ENCODE measurements around the gene ATP2B1.

ATP2B1 gene

DNA sequence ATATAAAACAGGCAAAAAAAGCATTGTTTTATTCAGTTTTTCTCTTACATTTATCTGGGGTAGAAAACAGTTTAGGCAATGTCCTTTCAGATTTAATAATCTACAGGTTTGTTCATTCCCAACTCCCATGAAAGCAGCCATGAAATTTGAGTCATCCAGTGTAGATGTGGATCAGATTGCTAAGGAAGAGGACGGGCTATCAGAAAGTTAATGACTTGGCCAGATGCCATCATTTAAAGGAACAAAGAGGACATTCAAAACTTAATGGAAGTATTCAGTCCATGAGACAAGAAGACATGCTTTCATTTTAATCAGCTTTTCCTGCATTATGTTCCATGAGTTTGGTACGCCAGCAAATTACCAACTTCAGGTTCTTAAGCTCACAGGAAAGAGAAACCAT, 151.7 kb downstream of the ATP2B1 start:
- TF ChIP-seq, protein P1, sequence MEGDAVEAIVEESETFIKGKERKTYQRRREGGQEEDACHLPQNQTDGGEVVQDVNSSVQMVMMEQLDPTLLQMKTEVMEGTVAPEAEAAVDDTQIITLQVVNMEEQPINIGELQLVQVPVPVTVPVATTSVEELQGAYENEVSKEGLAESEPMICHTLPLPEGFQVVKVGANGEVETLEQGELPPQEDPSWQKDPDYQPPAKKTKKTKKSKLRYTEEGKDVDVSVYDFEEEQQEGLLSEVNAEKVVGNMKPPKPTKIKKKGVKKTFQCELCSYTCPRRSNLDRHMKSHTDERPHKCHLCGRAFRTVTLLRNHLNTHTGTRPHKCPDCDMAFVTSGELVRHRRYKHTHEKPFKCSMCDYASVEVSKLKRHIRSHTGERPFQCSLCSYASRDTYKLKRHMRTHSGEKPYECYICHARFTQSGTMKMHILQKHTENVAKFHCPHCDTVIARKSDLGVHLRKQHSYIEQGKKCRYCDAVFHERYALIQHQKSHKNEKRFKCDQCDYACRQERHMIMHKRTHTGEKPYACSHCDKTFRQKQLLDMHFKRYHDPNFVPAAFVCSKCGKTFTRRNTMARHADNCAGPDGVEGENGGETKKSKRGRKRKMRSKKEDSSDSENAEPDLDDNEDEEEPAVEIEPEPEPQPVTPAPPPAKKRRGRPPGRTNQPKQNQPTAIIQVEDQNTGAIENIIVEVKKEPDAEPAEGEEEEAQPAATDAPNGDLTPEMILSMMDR (IDR thresholded peaks at IDR 0.05; ENCODE audit: extremely low read depth, missing control alignments), result no peak

DNA sequence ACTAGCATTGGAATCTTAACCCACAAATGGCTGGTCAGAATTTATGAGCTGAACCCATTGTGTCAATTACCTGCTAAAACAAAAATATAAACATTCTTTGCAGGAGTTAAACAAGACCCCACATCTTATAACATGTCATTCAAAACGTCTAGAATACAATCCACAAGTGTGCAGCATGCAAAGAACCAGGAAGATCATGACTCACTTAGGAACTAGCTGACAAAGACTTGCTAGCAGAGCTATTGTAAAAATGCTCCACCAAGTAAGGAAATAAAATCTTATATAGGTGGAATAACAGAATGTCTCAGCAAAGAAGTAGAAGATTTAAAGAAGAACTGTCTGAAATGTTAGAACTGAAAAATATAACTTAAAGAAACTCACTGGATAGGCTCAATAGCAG, 156.3 kb downstream of the ATP2B1 start:
- no peak for DNase-seq (ENCODE audit: low spot score)

More for the DNA sequence above, 151.7 kb downstream of the ATP2B1 start:
- DNase-seq (ENCODE audit: low spot score), result no peak

DNA sequence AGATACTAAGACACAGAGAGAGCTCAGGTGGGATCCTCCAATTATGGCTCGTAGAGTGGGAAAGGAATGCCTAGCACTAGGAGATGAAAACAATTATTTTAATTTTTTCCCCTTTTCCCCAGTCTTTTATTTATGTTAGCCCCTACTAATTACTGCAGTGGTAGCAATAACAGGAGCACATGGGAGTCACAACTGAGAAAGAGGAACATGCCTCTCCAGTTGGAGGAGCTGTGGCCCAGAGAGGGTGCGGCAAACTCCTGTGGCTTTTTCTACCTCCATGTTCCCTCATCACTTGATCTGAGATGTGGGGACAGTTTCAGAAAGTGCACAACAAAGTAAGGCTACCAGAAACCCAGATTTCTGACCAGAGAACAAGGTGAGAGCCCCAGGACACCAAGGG, 156.9 kb downstream of the ATP2B1 start:
- TF ChIP-seq, protein P1 (IDR thresholded peaks at IDR 0.05; ENCODE audit: extremely low read depth, missing control alignments), result no peak

More for the DNA sequence above, 156.3 kb downstream of the ATP2B1 start:
- TF ChIP-seq, protein P1 (IDR thresholded peaks at IDR 0.05; ENCODE audit: extremely low read depth, missing control alignments), result no peak

DNA sequence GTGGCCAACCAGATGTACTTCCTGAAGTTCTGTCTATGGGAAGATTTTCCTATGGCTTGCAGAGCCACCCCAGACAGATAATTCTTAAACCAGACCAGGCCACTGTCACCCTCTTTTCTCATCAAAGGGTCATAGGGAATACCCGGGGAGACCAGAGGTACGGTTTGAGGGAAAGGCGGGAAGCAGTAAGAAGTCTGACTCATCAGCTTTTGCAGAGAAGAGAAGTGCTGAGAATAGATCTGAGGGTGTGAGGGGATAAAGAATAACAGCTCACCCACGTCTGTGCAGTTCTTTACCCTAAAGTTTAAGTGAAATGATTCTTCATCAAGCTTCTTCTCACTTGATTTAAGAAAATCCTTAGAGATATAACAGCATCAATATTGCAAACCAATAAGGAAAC, 161.5 kb downstream of the ATP2B1 start:
- no peak for DNase-seq (ENCODE audit: low spot score)
- TF ChIP-seq, protein P1 (IDR thresholded peaks at IDR 0.05; ENCODE audit: extremely low read depth, missing control alignments), result no peak

More for the DNA sequence above, 156.9 kb downstream of the ATP2B1 start:
- no peak for DNase-seq (ENCODE audit: low spot score)

DNA sequence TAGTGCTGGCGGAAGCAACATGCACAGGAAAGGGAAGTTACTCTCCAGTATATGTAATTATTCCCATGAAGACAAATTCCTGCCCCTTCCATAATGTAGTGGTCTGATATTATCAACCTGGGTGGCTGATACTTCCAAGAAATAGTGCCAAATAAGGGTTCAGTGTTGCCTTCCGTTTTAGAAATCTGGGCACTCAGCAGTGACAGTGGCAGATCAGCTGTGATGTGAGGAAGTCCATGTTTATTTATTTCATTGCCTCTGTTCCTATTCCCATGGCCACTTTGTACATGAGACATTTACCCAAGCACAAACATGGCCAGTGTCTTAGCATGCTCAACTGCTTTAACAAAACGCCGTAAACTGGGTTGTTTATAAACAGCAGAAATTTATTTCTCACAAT, 162.5 kb downstream of the ATP2B1 start:
- DNase-seq (ENCODE audit: low spot score), result no peak
- TF ChIP-seq, protein P1 (IDR thresholded peaks at IDR 0.05; ENCODE audit: extremely low read depth, missing control alignments), result no peak

DNA sequence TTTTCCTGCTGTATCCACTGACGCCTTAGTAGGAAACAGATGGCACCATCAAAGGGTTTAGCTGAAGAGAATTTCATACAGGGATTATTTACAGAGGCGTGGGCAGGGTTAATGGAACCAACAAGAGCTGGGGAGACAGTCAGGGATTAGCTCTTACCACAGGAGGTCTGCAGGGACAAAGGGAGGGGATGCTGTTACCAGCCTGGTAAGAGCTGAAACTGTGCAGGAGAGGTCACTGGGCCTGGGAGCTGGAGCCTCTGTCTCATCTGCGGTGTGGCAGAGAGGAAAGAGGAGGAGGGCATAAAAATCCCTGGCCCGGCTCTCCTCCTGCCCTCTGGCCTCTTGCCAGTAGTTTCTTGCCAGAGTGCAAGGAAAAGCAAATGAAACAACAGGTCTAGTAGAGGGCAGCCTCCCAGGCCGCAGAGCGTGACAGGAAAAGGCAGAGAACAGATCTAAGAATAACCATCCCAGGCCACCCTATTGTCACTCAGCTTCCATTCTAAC, 163.9 kb downstream of the ATP2B1 start:
- TF ChIP-seq, protein P1 (IDR thresholded peaks at IDR 0.05; ENCODE audit: extremely low read depth, missing control alignments), result no peak
- DNase-seq (ENCODE audit: low spot score), result no peak

DNA sequence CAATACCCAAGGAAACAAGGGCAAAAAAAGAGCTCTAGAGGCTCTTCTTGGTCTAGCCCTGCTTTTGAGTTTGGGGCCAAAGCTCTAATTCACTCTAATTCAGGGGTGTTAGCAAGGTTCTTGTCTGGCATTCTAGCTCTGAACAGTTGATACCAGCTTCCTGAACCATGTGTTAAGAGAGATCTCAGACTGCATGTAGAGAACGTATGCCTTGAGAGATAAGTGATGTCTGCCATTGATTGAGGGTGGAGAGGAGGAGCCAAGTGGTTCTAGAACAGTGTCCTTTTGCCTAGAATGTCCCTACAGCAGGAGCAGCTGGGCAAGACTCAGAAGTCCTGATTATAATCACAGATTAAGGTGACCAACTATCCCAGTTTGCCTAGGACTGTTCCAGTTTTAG, 164.6 kb downstream of the ATP2B1 start:
- TF ChIP-seq, protein P1 (IDR thresholded peaks at IDR 0.05; ENCODE audit: extremely low read depth, missing control alignments), result no peak
- no peak for DNase-seq (ENCODE audit: low spot score)
